Measurements from ENCODE around the gene CACNA2D3. TPM values are rescaled to one million over a fixed set of nuclear protein-coding genes. Genes with fewer than 3 reads are reported as not detected.
"Not testable (repeated sequence)": the region's sequence is repeated elsewhere in the genome, so short reads cannot be mapped to it uniquely, and the experiment has no call there.

The CACNA2D3 gene
- total RNA-seq, 1 experiment from 2014 or later: 0.06 TPM

GRCh38 chr3:54628888-54629441 lies 506.6 kb downstream of the CACNA2D3 start:
- no peak for DNase-seq (ENCODE audit: low read depth)

DNA sequence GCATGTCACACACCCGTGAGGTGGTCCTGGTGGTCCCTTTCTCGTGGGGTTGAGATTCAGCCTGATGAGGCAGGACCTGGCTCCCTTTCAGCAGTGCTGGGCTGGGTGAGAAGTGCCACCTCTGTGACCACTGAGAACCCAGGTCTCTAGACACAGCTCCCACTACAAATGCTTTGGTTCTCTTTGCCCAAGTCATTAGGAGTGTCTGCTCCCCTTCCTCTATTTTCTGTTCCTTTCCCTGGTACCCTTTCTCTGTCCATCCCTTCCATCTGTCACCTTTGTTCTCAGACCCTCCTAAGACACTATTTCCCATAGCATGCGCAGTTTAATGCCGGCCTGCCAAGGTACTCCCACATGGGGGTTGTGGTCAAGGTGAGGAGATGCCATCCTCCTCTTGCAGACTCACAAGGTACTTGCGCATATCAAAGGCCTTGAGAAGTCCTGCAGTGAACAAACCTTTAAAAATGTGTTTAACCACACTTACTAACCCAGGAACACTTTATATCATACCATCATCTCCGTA lies 507.8 kb downstream of the CACNA2D3 start:
- no peak for DNase-seq (ENCODE audit: low read depth)

- DNase-seq (ENCODE audit: low read depth): not testable (repeated sequence)
Measured at GRCh38 chr3:54631001-54631400, 508.6 kb downstream of the CACNA2D3 start.

DNA sequence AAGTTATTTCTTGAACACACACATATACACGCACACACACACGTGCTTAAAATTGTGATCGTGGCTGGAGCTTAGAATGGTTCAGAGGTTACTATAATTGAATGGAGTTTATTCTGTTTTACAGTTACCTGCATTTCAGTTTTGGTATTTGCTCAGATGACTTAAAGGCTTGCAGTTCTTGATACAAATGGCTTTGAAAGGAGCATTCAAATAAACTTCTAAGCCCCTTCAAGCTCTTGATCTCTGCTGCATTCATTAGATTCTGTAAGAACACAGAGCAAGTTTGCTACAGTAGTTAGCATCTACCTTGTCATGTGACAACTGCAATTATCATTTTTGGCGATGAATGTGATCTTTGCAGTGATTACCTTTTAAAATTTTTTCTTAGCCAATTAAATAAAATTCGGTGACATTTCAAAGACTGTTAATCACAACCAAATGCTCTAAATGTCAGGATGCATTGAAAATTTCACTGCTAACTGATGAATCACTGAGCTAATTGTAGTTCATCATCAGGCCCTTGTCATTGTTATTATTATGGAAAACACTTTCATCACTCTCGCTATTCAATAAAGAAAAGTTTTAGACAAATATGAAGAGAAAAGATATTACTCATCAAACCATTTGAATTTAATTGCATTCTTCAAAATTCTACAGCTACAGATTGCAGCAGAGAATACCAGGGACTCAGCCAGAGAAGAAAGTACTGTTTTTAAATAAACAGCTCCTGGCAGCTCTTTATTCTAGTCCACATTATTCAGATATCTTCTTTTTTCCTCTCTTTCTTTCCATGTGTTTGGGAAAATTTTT lies 509.4 kb downstream of the CACNA2D3 start:
- DNase-seq (ENCODE audit: low read depth): no peak

- DNase-seq (ENCODE audit: low read depth): no peak
Measured at GRCh38 chr3:54632326-54632665, 509.9 kb downstream of the CACNA2D3 start.

DNA sequence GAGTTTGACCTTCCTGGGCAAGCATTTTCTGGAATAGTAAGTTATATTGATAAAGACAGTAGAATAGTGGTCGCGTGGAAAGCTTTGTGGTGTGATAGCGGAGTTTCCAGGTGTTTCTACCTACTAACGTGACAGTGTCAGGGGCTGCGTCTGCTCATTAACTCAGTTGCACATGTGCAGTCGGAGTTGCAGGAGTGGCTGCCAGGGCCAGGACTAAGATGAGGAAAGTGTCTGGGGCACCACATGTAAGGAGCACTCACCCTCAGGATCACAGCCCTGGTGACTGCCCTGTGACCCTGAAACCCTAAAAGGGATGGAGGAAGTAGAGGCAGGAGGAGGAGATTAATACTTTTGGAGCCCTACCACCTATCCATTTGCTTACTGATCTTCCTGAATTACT lies 510.5 kb downstream of the CACNA2D3 start:
- DNase-seq (ENCODE audit: low read depth): no peak

GRCh38 chr3:54633444-54634121 lies 511.2 kb downstream of the CACNA2D3 start:
- no peak for DNase-seq (ENCODE audit: low read depth)

GRCh38 chr3:54634122-54634469 lies 511.7 kb downstream of the CACNA2D3 start:
- no peak for DNase-seq (ENCODE audit: low read depth)

- DNase-seq (ENCODE audit: low read depth): not testable (repeated sequence)
Measured at GRCh38 chr3:54639790-54640372, 517.5 kb downstream of the CACNA2D3 start.

DNA sequence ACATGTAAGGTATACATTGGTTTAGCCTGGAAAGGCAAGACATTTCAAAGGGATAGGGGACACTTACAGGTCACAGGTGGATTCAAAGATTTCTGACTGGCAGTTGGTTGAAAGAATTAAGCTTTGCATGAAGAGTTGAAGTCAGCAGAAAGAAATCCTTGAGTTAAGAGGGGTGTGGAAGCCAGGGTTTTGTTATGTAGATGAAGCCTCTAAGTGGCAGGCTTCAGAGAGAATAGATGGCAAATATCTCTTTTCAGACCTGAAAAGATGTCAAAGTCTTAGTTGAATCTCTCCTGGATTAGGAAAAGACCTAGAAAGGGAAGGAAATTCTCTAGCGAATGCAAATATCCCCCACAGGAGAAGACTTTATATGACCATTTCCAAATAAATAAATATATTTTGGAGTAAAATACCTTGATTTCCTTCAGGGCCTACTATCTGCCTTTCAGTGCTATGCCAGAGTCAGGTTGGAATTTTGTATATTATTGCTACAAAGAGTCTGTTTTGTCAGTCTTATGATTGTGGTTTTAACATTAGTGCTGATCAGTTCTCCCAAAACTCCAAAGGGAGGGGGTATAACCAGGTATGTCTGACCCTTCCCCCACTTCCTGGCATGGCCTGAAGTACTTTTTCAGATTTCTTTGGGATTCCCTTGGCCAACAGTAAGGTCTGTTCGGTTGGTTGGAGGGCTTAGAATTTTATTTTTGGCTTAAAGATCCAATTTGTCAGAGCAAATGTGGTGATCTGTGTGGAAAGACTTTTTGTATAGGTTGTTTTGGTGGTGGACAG lies 519.1 kb downstream of the CACNA2D3 start:
- DNase-seq (ENCODE audit: low read depth): no peak

GRCh38 chr3:54642147-54642546 lies 519.8 kb downstream of the CACNA2D3 start:
- no peak for DNase-seq (ENCODE audit: low read depth)

- DNase-seq (ENCODE audit: low read depth): no peak
Measured at GRCh38 chr3:54647721-54648120, 525.4 kb downstream of the CACNA2D3 start.

GRCh38 chr3:54649551-54649950 lies 527.2 kb downstream of the CACNA2D3 start:
- DNase-seq (ENCODE audit: low read depth): no peak

DNA sequence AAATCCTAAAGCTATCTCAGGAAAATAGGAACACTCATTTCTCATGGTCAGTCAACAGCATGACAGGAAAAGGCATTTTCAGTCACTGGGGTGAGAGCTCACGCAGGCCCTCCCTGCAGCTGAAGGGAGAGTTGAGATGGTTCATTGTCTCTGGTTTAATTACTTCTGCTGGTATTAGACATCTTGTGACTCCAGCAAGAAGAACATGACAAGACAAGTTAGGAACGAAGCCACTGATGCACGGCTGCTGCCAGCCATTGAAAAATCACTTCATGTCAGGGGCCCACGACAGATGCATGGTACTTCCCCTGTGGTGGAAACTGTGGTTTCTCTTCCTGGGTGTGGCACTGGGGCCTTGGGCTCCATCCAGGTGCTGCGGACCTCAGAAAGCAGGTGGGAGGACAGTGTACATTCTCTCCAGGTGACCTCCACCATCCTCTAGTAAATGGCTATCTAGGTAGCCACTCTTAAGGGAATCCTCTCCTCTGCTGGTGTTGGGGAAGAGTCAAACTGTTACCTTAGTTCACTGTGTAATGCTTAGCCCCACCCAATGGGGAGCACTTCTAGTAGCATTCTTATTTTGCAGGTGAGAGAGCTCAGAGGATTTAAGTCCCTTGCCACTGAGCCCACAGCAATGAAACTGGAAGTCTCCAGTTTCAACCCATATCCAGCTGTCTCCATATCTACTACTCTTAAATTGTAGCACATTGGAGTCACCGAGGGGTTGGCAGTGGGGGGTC lies 531.3 kb downstream of the CACNA2D3 start:
- no peak for DNase-seq (ENCODE audit: low read depth)

DNA sequence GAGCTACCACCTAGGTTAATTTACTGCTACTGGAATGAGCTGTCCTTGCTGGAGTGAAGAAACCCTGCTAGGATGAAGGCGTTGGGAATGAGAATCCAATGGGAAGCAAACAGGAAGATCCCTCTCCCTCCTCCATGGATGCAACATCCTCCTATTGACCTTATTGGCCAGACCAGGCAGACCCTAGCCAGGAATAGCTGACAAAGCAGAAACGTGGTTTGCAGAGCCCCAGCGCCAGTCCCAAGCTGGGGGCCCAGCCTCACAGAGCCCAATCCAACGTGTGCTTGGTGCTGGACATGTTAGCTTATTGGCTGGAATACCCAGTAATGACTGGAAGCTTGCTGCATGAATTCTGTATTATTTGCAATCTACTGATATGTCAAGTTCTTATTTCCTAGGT lies 532.4 kb downstream of the CACNA2D3 start:
- no peak for DNase-seq (ENCODE audit: low read depth)

- no peak for DNase-seq (ENCODE audit: low read depth)
Measured at GRCh38 chr3:54659347-54659746, 537.0 kb downstream of the CACNA2D3 start.

- no peak for DNase-seq (ENCODE audit: low read depth)
Measured at GRCh38 chr3:54660714-54661132, 538.4 kb downstream of the CACNA2D3 start.

DNA sequence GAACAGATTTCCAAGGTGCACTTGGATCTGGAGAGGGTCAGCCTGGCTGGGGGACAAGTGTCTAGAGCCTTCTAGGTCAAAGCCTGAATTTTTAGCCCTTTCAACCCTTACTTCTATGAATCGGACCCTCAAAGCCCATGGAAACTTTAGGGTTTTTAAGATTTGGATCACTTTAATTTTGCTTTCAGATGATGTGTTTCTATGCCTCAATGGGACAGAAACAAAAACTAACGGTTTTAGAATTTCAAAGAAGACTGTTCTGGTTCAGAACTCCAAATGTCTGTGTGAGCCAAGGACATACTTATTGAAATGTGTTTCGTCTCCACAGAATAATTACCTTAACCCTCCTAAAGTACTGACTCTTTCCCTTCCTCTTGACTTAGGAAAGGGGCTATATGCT lies 538.8 kb downstream of the CACNA2D3 start:
- no peak for DNase-seq (ENCODE audit: low read depth)

- no peak for DNase-seq (ENCODE audit: low read depth)
Measured at GRCh38 chr3:54663501-54664011, 541.2 kb downstream of the CACNA2D3 start.

DNA sequence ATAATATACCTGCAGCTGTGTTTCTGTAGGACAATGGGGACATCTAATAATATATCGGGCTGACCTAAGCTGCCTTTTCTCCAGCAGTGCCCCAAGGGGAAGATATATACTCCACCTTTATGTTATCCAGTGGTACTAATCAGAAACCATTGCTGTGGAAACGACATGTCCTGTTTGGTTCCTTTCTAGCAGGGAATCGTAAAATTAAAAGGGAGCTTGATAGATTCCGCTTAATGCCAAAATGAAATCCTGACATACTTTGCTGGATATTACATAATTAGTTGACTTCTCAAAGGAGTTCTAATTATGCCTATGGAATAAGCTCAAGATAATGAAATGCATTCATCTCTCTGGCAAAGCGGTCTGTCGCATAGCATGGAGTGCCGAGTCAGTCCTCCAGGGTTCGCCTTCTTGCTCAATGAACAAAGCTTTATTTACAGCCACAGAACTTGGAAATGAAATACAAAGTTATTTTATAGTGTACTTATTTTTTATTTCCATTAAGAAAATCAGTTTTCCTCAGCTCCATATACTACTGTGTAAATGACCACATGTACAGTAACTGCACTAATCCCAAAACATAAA lies 542.8 kb downstream of the CACNA2D3 start:
- DNase-seq (ENCODE audit: low read depth): no peak

All from LHCN-M2 (cell line).